ENCODE results near the gene DKK3. TPM values are rescaled to one million over a fixed set of nuclear protein-coding genes. Genes with fewer than 3 reads are reported as not detected.

The DKK3 gene
- total RNA-seq, 6 experiments from 2014 or later = 3.0 to 16.9 (median 5.5) TPM

DNA sequence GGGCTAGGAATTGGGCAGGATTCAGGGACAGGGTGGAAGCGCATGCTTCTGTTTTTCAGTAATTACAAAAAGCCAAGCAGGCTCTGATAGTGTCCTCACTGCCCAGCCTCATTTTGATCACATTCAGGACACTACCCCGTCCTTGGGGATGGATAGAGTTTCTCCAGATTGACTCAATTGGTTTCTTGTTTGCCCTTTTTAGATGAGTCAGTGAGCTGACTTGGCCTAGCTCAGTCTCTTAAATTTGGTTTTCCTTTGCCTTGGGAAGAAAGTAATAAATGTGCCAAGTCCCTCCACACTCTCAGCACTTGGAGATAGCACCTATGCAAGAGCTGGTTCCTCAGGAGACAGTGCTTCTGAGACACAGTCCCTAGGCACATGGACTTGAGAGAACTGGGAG is 25.5 kb downstream of the DKK3 start:
- Histone ChIP-seq H3K36me3 (no peaks in the 10 kb centered on the region), H3K27ac (no peak overlapping the region), H3K27me3 (no peaks in the 10 kb centered on the region), H3K9me3 (no peaks in the 10 kb centered on the region), H3K4me3 (no peak overlapping the region), H3K4me1 (peaks cover 0 to 4% (median 0%) of the 10 kb centered on the region in 4 donors)
- WGBS (ENCODE audit: insufficient coverage, low coverage, low lambda C conversion rate, missing lambda C conversion rate) = 100% methylated on average over 2 of the region's 2 CpGs
- TF ChIP-seq, protein P1, sequence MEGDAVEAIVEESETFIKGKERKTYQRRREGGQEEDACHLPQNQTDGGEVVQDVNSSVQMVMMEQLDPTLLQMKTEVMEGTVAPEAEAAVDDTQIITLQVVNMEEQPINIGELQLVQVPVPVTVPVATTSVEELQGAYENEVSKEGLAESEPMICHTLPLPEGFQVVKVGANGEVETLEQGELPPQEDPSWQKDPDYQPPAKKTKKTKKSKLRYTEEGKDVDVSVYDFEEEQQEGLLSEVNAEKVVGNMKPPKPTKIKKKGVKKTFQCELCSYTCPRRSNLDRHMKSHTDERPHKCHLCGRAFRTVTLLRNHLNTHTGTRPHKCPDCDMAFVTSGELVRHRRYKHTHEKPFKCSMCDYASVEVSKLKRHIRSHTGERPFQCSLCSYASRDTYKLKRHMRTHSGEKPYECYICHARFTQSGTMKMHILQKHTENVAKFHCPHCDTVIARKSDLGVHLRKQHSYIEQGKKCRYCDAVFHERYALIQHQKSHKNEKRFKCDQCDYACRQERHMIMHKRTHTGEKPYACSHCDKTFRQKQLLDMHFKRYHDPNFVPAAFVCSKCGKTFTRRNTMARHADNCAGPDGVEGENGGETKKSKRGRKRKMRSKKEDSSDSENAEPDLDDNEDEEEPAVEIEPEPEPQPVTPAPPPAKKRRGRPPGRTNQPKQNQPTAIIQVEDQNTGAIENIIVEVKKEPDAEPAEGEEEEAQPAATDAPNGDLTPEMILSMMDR (IDR thresholded peaks at IDR 0.05) = no peak
- TF ChIP-seq POLR2A (IDR thresholded peaks at IDR 0.05) = no peak
- ATAC-seq (no peak), DNase-seq (no peak)
- intact Hi-C loops (cut with DNase I) = no loop called here

DNA sequence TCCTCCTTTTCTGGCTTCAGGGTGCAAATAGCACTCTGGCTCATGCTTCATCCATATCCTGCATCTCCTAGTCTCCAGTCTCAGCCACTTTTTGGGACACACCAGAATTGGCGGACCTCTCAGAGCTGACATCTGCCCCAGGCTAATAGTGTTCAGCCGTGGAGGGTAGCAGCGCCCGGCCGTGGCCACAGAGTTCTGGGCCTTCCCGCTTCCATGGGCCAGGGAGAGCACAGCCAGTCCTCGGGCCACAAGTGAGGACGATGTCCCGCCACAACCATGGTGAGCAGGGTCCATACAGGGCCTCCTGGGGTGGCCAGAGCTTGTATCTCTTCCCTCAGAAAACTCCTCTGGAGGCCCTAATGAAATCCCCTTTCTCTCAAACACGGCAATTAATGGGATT is 26.0 kb downstream of the DKK3 start:
- H3K27ac ChIP-seq = no peak overlapping the region
- peaks cover 0 to 5% (median under 1%) of the 10 kb centered on the region in 4 donors for H3K4me1 ChIP-seq
- 77% methylated on average over 6 of the region's 10 CpGs for WGBS (ENCODE audit: insufficient coverage, low coverage, low lambda C conversion rate, missing lambda C conversion rate)
- H3K36me3 ChIP-seq = no peaks in the 10 kb centered on the region
- TF ChIP-seq, protein P1 (IDR thresholded peaks at IDR 0.05) = no peak
- no peak for TF ChIP-seq POLR2A (IDR thresholded peaks at IDR 0.05)
- ATAC-seq = no peak
- H3K9me3 ChIP-seq = no peaks in the 10 kb centered on the region
- intact Hi-C loops (cut with DNase I) = no loop called here
- no peaks in the 10 kb centered on the region for H3K27me3 ChIP-seq
- DNase-seq = no peak
- no peak overlapping the region for H3K4me3 ChIP-seq

DNA sequence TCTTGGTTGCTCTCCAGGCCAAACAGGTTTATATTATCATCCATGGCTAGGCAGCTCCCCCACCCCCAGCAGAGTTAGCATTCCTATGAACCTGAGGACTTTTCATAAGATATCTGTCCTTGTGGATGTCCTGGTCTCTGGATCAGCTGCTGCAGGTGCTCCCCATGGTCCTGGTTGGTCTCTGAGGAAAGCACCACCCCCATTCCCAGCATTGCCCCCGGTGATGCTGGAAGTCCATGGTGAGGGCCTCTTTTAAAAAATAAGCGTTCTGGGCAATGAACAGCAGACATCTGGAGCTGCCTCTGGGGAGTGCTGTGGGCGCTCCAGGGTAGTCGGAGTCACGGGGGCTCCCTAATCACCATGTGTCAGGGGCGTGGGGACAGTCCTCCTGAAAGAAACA is 26.6 kb downstream of the DKK3 start:
- Histone ChIP-seq H3K36me3 (no peaks in the 10 kb centered on the region), H3K4me1 (peaks cover 0 to 12% (median 4%) of the 10 kb centered on the region in 4 donors), H3K4me3 (no peak overlapping the region), H3K27ac (no peak overlapping the region), H3K27me3 (no peaks in the 10 kb centered on the region), H3K9me3 (no peaks in the 10 kb centered on the region)
- no CpG with 5 or more reads among the region's 6 CpGs for WGBS (ENCODE audit: insufficient coverage, low coverage, low lambda C conversion rate, missing lambda C conversion rate)
- intact Hi-C loops (cut with DNase I) = no loop called here
- ATAC-seq (no peak), DNase-seq (no peak)
- no peak for TF ChIP-seq POLR2A (IDR thresholded peaks at IDR 0.05)
- TF ChIP-seq, protein P1 (IDR thresholded peaks at IDR 0.05) = no peak

DNA sequence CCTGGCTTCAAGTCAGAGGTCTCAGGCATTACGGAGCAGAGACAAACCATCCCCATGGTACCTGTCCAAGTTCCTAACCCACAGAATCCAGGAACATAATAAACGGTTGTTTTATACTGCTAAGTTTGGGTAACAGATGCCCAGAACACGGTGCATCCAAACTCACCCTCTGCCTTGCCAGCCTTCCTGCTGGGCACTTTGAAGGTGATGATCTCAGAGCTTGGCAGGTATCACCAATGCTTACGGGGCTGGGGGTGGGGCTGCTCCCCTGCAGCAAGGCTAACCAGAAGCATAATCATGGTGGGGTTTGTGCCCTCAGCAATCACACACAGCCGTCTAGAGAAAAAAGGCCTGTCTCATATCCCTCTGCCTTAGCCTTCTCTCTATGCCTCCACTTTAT is 27.1 kb downstream of the DKK3 start:
- Histone ChIP-seq H3K9me3 (no peaks in the 10 kb centered on the region), H3K4me1 (peaks cover 0 to 16% (median 8%) of the 10 kb centered on the region in 4 donors), H3K4me3 (no peak overlapping the region), H3K27me3 (no peaks in the 10 kb centered on the region), H3K36me3 (no peaks in the 10 kb centered on the region), H3K27ac (no peak overlapping the region)
- intact Hi-C loops (cut with DNase I) = no loop called here
- WGBS (ENCODE audit: insufficient coverage, low coverage, low lambda C conversion rate, missing lambda C conversion rate) = 63% methylated on average over 3 of the region's 5 CpGs
- DNase-seq = no peak
- TF ChIP-seq, protein P1 (IDR thresholded peaks at IDR 0.05) = no peak
- no peak for TF ChIP-seq POLR2A (IDR thresholded peaks at IDR 0.05)
- ATAC-seq = no peak

DNA sequence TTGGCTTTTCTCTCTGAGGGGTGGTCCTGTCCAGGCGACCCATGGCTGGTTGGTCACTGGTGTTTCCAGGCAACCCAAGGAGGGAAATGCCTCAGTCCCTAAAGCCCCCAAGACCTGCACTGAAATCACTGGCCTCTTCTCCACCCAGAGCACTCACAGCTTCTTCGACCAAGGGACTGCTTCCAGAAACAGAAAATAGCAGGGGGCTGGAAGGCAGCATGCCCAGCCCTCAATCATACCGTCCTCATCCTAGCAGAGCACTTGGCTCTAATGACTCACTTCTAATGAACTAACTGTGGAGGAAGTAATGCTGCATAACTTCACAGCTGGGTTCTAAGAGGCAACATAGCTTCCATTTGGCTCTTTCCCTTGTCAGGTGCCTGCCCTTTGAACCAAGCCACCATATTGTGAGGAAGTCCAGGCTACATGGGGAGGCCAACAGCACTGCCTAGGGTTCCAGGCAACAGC is 27.6 kb downstream of the DKK3 start:
- no peaks in the 10 kb centered on the region for H3K27me3 ChIP-seq
- peaks cover 0 to 20% (median 10%) of the 10 kb centered on the region in 4 donors for H3K4me1 ChIP-seq
- intact Hi-C loops (cut with DNase I) = no loop called here
- ATAC-seq (no peak), DNase-seq (no peak)
- TF ChIP-seq, protein P1 (IDR thresholded peaks at IDR 0.05) = no peak
- no peak for TF ChIP-seq POLR2A (IDR thresholded peaks at IDR 0.05)
- H3K9me3 ChIP-seq = no peaks in the 10 kb centered on the region
- no peaks in the 10 kb centered on the region for H3K36me3 ChIP-seq
- WGBS (ENCODE audit: insufficient coverage, low coverage, low lambda C conversion rate, missing lambda C conversion rate) = no CpG with 5 or more reads among the region's 3 CpGs
- no peak overlapping the region for H3K4me3 ChIP-seq
- no peak overlapping the region for H3K27ac ChIP-seq

Data from right lobe of liver (tissue), 6 donors.